Vagina (tissue), 2 donors: ENCODE measurements around the gene ZSWIM1. TPM values are rescaled to one million over a fixed set of nuclear protein-coding genes. Genes with fewer than 3 reads are reported as not detected.
A peak's percentile ranks its signal among the peaks of the same experiment; 100 is the strongest.

Source experiments
- DNase-seq, 2 donors: peaks; one replicate each; pipeline ENCODE4 v3.0.0-alpha.2; 2017; ENCODE audit errors: extremely low spot score in 2 of 2
- H3K27ac ChIP-seq: fragments of 200-600 bp; sonication (generic); one replicate; pipeline ENCODE4 v1.5.1; 2019
- H3K27me3 ChIP-seq: fragments of 200-600 bp; sonication (generic); one replicate; pipeline ENCODE4 v1.5.1; 2019
- H3K36me3 ChIP-seq, 2 donors: fragments of 200-600 bp; sonication (generic); one replicate each; pipeline ENCODE4 v1.5.1; 2017 to 2019
- H3K4me1 ChIP-seq: fragments of 200-600 bp; sonication (generic); one replicate; pipeline ENCODE4 v1.5.1; 2019
- H3K4me3 ChIP-seq, 2 donors: fragments of 200-600 bp; sonication (generic); 1 replicate in 1 of 2; 2 replicates in 1 of 2; pipeline ENCODE4 v1.5.1; 2016 to 2019
- H3K9me3 ChIP-seq: fragments of 200-600 bp; sonication (generic); one replicate; pipeline ENCODE4 v1.5.1; 2019
- POLR2A ChIP-seq, 2 donors: fragments of 450-650 bp; IDR thresholded peaks; one replicate each; pipeline ENCODE4 v1.6.1; 2017; ENCODE audit warnings: antibody characterized with exemption in 2 of 2, mild to moderate bottlenecking in 2 of 2, moderate library complexity in 2 of 2
- POLR2AphosphoS5 ChIP-seq, 2 donors: sonication (generic); formaldehyde crosslinking; IDR thresholded peaks; one replicate each; pipeline ENCODE4 v1.9.0; 2017; ENCODE audit warnings: antibody characterized with exemption in 2 of 2, mild to moderate bottlenecking in 2 of 2, low read depth in 1 of 2; ENCODE audit not compliant: insufficient read depth in 1 of 2
- intact Hi-C: fragments of 100-400 bp; cut with DNase I; formaldehyde crosslinking; loops from one replicate; pipeline ENCODE4 v1.15.1; 2023
- total RNA-seq: library from RNA; depleted of rRNA; stranded (reverse); fragments of >200 nt; gene quantifications from one replicate; pipeline ENCODE4 v1.2.3, GENCODE V29; 2016
- TF ChIP-seq, protein P1 (sequence below), 3 experiments: fragments of 450-650 bp in 2 of 3; fragments of 200-600 bp in 1 of 3; sonication (generic) in 1 of 3; IDR thresholded peaks; one replicate each; pipeline ENCODE4 v1.5.1; 2017 to 2019; ENCODE audit warnings: antibody characterized with exemption in 3 of 3, mild to moderate bottlenecking in 2 of 3, moderate library complexity in 2 of 3

The ZSWIM1 gene
- total RNA-seq, 1 donor from 2014 or later: 4.2 TPM

DNA sequence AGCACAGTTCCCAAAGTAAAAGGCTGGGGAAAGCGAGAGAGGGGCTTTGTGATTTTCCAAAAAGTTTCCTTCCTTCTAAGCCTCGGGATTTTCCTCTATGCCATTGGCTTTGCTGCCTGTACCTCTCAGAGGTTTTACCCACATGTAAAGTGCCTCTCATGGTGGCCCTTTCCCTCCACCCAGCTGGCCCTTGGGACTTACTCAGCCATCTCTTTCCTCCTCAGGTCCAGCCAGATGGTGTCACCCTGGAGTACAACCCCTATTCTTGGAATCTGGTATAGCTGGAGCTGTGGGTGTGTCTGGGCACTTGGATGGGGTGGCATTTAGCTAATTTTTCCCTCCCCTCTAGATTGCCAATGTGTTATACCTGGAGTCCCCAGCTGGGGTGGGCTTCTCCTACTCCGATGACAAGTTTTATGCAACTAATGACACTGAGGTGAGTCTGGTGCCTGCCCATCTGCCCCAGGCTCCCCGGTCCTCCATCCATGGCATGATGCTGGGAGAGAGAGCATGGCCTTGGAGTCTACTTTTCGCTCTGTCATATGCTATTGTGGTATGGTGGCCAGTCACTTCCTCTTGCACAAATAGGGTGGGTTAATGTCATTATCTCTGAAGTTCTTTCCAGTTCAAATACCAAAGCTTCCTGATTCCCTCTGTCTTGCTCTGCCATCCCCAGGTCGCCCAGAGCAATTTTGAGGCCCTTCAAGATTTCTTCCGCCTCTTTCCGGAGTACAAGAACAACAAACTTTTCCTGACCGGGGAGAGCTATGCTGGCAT is 11.2 kb downstream of the ZSWIM1 start:
- Histone ChIP-seq H3K4me3 (peak overlapping the region; percentile 67 to 92), H3K27ac (peak overlapping the region; percentile 88), H3K36me3 (peaks cover 0 to 30% of the 10 kb centered on the region in 2 donors), H3K27me3 (no peaks in the 10 kb centered on the region), H3K9me3 (no peaks in the 10 kb centered on the region), H3K4me1 (peaks cover 39% of the 10 kb centered on the region)
- TF ChIP-seq POLR2A (IDR thresholded peaks at IDR 0.05): no peak
- no peak for TF ChIP-seq POLR2AphosphoS5 (IDR thresholded peaks at IDR 0.05; ENCODE audit: insufficient read depth in 1 of 2, low read depth in 1 of 2)
- TF ChIP-seq, protein P1, sequence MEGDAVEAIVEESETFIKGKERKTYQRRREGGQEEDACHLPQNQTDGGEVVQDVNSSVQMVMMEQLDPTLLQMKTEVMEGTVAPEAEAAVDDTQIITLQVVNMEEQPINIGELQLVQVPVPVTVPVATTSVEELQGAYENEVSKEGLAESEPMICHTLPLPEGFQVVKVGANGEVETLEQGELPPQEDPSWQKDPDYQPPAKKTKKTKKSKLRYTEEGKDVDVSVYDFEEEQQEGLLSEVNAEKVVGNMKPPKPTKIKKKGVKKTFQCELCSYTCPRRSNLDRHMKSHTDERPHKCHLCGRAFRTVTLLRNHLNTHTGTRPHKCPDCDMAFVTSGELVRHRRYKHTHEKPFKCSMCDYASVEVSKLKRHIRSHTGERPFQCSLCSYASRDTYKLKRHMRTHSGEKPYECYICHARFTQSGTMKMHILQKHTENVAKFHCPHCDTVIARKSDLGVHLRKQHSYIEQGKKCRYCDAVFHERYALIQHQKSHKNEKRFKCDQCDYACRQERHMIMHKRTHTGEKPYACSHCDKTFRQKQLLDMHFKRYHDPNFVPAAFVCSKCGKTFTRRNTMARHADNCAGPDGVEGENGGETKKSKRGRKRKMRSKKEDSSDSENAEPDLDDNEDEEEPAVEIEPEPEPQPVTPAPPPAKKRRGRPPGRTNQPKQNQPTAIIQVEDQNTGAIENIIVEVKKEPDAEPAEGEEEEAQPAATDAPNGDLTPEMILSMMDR (IDR thresholded peaks at IDR 0.05): no peak
- DNase-seq: no peak
- intact Hi-C loops: no loop called here

DNA sequence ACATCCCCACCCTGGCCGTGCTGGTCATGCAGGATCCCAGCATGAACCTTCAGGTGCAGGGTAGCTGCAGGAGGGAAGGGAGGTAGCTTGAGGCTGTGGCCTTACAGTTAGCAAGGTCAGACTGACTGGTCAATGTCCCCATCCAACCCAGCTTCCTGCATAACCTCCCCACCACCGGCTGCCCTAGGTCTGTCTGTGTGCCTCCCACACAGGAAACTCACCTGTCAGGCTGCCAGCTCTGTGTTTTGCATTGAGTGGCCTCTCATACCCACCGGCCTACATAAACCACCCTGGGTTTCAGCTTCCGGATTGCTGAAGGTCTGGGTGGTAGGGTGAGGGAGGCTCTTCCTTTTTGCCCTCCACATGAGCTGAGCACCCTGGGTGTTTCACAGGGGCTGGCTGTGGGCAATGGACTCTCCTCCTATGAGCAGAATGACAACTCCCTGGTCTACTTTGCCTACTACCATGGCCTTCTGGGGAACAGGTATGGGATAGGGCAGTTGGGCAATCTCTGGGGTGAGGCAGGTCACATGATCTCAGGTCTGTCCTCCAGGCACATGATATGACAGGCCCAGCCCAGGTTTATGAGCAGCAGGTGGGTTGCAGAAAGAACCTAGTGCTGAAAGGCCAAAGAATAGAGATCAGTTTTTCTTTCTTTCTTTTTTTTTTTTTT is 11.9 kb downstream of the ZSWIM1 start:
- Histone ChIP-seq H3K9me3 (no peaks in the 10 kb centered on the region), H3K4me1 (peaks cover 39% of the 10 kb centered on the region), H3K27ac (no peak overlapping the region), H3K4me3 (no peak overlapping the region), H3K36me3 (peaks cover 0 to 35% of the 10 kb centered on the region in 2 donors), H3K27me3 (no peaks in the 10 kb centered on the region)
- intact Hi-C loops: no loop called here
- no peak for TF ChIP-seq POLR2AphosphoS5 (IDR thresholded peaks at IDR 0.05; ENCODE audit: insufficient read depth in 1 of 2, low read depth in 1 of 2)
- TF ChIP-seq, protein P1 (IDR thresholded peaks at IDR 0.05): no peak
- no peak for TF ChIP-seq POLR2A (IDR thresholded peaks at IDR 0.05)
- no peak for DNase-seq

DNA sequence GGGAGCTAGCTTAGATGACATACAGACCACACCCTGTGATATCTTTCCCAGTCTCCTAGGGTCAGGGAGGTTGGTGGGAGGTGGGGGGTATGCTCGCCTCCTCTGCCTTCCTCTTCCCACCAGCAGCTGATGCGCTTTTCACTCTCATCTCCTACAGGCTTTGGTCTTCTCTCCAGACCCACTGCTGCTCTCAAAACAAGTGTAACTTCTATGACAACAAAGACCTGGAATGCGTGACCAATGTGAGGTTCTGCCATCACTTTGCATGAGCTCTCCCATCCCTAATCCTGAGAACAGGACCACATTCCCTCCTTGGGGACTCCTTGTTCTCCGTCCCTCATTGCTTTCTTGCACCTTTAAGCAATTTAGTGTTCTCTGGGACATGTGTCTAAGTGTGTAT is 12.8 kb downstream of the ZSWIM1 start:
- H3K27me3 ChIP-seq: no peaks in the 10 kb centered on the region
- peaks cover 34% of the 10 kb centered on the region for H3K4me1 ChIP-seq
- DNase-seq: no peak
- H3K27ac ChIP-seq: no peak overlapping the region
- no peak overlapping the region for H3K4me3 ChIP-seq
- TF ChIP-seq, protein P1 (IDR thresholded peaks at IDR 0.05): no peak
- TF ChIP-seq POLR2AphosphoS5 (IDR thresholded peaks at IDR 0.05; ENCODE audit: insufficient read depth in 1 of 2, low read depth in 1 of 2) (no peak), POLR2A (IDR thresholded peaks at IDR 0.05) (no peak)
- H3K36me3 ChIP-seq: peaks cover 0 to 39% of the 10 kb centered on the region in 2 donors
- intact Hi-C loops: no loop called here
- no peaks in the 10 kb centered on the region for H3K9me3 ChIP-seq

DNA sequence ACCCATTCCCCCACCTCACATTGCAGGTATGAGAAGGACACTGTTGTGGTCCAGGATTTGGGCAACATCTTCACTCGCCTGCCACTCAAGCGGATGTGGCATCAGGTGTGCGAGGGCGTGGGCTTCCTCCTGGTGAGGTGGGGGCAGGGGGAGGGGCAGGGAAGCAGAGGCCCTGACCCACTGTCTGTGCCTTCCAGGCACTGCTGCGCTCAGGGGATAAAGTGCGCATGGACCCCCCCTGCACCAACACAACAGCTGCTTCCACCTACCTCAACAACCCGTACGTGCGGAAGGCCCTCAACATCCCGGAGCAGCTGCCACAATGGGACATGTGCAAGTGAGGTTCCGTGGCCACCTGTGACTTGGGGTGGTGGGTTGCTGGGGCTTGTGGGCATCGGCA is 13.8 kb downstream of the ZSWIM1 start:
- Histone ChIP-seq H3K27ac (no peak overlapping the region), H3K9me3 (no peaks in the 10 kb centered on the region), H3K36me3 (peaks cover 0 to 39% of the 10 kb centered on the region in 2 donors), H3K4me3 (no peak overlapping the region), H3K4me1 (peaks cover 24% of the 10 kb centered on the region), H3K27me3 (no peaks in the 10 kb centered on the region)
- intact Hi-C loops: no loop called here
- no peak for DNase-seq
- no peak for TF ChIP-seq POLR2A (IDR thresholded peaks at IDR 0.05)

DNA sequence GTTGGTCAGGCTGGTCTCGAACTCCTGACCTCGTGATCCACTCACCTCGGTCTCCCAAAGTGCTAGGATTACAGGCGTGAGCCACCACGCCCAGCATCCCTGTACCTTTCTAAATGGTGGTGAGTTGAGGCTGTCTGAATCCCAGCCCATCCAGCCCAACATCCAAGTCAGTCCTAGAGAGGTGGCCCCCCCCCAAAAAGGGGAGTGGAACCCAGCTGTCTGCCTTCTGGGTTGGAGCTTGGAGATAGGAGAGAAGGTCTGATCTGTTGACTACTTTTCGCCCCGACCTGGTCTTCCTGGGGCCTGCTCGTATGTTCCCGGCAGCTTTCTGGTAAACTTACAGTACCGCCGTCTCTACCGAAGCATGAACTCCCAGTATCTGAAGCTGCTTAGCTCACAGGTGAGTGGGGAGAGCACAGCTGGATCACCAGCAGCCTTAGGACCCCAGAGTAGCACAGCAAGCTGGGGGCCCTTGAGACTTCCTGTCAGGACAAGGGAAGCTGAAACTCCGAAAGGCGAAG is 15.7 kb downstream of the ZSWIM1 start:
- peaks cover 16% of the 10 kb centered on the region for H3K4me1 ChIP-seq
- no peaks in the 10 kb centered on the region for H3K9me3 ChIP-seq
- no peak overlapping the region for H3K27ac ChIP-seq
- intact Hi-C loops: no loop called here
- H3K36me3 ChIP-seq: peaks cover 0 to 39% of the 10 kb centered on the region in 2 donors
- H3K4me3 ChIP-seq: no peak overlapping the region
- no peak for DNase-seq
- no peaks in the 10 kb centered on the region for H3K27me3 ChIP-seq
- TF ChIP-seq POLR2AphosphoS5 (IDR thresholded peaks at IDR 0.05; ENCODE audit: insufficient read depth in 1 of 2, low read depth in 1 of 2): no peak
